Activated T-cell treated with anti-CD3 and anti-CD28 coated beads, Interleukin-2, amount 50 U/mL, for 1 hour (primary cell): ENCODE measurements around the gene DKK3.

Source experiments
- DNase-seq: peaks from one replicate; pipeline ENCODE4 v3.0.0-alpha.2; 2020

The DKK3 gene

DNA sequence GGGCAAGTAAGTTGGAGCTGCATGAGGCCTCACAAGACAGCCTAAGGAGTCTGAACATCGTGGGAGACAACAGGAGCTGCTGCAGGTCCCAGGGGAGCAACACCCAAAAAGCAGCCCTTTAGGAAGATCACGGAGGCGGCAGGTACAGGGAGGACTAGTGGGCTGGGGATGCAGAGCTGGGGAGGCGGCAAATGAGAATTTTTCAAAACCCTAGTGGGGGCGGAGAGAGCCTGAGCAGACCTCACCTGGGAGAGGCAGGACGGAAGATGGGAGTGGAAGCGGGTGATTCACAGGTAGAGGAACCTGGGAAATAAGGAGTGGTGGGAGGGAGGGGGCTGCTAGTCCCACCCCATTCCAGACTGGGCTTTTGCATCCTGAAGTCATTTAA, 42.1 kb downstream of the DKK3 start:
- DNase-seq, result no peak

DNA sequence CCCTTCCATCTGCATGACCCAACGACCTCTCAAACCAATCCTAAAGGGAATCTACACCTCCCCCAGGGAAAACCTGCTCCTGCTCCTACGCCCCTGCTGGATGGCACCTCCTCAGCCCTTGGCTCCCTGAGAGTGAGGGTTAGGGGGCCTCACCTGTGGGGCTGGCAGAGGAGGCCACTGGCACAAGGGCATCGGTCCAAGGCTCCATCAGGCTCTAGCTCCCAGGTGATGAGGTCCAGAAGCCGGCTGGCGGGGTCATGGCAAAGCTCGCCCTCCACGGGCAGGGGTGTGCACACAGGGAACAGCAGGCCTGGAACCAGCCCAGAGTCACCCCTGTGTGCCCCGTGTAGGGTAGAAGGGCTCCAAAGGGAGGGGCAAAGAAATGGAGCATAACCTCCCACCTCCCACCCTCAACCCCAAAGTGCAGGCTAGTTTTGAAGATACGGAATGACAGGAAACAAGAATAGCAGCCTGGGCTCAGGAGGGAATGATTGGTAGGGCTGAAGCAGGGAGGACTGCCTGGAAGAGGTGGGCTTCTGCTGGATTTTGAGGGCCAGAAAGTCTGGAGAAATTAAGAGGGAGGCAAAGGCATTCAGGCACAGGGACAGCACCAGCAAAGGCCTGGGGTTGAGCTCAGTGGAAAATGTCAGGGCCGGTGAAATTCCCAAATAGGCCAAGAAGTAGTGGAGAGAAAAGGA, 42.6 kb downstream of the DKK3 start:
- DNase-seq, result no peak

DNA sequence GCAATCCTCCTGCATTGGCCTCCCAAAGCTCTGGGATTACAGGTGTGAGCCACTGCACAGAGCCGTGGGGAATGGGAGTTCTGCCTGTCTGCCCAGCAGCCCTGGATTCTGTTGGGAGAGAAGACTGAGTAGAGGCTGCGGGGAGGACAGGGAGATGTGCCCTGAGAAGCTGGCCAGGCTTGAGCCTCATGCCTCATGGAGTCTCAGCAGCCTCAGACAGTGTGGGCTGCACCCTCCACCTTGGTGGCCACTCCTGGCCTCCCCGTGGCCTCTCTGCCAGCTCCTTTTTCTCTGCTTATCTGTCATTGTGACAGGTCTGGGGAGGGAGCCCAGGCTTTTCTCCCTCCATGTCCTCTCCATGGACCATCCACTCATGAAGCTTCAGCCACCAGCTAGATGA, 43.2 kb downstream of the DKK3 start:
- DNase-seq, result no peak

DNA sequence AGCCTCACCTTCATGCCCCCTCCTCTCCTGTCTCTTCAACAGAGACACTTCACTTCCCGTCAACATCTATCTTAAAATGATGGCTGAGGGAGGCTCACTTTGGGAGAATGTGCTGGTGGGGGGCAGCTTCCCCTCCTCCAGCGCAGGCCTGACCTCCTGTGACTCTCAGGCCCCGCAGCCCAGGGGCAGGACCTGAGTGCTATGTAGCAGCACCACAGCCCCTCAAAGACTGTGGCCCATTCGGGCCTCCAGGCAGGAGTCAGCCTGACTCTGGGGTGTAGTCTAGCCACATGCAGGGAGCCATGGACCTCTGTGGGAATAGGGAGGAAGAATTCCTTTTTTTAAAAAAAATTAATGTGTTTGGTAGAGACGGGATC, 43.7 kb downstream of the DKK3 start:
- no peak for DNase-seq

DNA sequence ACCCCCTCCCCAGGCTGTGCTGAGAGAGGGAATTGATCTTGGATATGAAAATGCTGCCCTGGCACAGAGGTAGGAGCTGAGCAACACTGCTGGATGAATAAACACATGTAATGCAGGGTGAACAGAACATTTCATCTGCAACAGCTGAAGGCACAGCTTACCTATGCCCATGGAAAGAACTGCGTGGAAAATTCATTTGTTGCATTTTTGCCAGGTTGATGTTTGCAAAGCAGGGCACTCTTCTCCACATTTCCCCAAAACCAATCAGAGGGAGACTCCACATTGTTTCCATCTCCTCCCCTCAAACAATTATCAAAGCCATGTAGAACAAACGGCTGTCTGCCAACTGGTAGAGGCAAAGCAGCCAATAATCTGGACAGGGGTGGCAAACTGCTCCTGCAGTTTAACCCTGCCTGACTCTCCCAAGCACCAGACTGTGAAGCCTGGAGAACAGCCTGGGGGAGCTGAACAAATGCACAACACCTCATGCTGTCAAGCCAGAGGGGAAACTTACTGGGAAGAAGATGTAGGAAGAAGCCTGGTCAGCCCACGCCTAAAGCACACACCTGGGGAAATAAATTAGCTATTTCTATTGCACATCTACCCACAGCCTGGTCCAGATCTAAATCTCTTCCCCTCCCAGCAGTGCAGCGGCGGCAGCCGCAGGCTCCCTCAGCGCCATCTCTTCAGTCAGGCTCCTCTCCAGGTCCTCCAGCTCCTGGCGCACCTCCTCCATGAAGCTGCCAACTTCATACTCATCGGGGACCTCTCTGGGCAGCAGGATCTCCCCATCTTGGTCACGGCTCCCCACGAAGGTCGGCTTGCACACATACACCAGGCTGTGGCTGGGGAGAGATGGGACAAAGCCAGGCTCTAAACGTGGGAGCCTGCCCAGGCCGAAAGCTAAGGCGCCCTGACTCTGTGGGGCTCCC, 44.3 kb downstream of the DKK3 start:
- no peak for DNase-seq

DNA sequence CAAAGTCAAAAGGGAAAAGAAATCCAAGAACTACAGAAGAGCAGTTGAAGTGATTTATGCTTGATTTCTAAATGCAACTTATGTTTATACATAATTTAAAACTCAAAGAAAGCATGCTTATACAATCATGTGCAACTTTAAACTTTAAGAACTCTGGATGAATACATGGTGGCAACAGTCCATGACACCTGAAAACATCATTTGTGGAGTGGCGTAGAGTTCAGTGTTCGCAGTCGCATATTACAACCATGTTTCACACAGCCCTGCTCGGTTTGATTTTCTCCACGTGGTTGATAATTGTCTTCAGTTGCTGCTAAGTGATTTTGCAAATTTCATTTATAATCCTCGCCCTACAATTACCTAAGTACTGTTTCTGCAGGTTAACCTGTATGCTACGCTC, 45.4 kb downstream of the DKK3 start:
- DNase-seq, result no peak

DNA sequence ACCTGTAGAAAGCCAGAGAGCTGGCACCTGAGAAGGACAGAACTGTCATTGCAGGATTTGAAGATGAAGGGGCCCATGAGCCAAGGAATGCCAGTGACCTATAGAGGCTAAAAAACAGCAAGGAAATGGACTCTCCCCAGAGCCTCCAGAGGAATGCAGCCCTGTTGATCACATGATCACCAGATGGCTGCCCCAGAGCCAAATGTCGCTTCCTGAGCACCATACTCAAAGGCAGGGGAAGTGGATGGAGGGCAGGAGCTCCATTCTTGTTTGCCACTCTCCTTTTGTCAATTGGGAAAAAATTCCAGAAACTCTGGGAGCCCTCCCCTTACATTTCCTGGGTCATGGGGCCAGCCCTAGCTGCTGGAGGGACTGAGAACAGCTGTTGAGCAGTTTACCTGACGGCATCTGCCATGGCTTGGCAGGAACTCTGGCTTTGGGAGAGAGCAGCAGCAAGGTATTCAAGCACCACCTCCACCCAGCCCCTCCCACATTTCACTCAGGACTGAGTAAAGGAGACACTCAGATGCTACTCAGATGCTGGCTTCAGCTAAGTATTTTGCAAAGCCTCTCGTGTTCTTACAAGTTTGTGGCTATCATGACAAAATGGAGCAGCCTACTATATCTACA, 46.9 kb downstream of the DKK3 start:
- DNase-seq, result no peak

DNA sequence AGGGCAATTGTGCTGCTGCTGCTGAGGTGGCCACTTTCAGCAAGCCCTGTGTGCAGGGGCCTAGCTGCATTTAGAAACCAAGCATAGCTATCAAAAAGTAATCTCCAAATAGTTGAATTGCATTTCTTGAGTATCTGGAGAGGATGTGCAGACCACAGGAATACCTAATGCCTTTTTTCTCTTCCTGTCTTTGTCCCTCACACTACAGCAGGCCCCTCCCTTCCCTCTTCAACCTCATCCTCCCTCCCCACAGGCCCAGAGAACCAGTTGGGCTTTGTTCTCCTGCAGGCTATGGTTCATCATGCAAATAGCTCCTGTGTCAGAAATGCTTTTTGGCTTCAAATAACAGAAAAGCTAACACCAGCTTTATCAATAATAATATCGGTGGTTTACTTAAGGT, 47.7 kb downstream of the DKK3 start:
- DNase-seq, result no peak

DNA sequence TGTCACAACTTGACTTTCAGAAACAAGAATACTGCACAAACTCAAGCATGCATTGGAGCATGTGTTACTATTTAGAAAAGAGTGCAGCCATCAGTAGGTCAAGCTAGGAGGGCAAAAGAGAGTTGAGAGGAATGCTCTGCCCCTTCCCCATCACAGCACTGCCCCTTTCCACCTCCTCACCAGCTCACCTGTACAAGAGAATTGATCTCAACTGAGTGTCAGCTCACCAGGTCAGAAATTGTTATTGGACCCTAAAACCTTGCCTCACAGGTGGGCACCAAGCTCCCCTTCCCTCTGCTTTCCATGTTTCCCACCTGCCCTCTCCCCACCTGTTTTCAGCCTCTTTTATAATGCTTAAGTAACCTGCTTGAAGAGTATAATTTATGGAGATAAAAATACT, 48.8 kb downstream of the DKK3 start:
- DNase-seq, result no peak

DNA sequence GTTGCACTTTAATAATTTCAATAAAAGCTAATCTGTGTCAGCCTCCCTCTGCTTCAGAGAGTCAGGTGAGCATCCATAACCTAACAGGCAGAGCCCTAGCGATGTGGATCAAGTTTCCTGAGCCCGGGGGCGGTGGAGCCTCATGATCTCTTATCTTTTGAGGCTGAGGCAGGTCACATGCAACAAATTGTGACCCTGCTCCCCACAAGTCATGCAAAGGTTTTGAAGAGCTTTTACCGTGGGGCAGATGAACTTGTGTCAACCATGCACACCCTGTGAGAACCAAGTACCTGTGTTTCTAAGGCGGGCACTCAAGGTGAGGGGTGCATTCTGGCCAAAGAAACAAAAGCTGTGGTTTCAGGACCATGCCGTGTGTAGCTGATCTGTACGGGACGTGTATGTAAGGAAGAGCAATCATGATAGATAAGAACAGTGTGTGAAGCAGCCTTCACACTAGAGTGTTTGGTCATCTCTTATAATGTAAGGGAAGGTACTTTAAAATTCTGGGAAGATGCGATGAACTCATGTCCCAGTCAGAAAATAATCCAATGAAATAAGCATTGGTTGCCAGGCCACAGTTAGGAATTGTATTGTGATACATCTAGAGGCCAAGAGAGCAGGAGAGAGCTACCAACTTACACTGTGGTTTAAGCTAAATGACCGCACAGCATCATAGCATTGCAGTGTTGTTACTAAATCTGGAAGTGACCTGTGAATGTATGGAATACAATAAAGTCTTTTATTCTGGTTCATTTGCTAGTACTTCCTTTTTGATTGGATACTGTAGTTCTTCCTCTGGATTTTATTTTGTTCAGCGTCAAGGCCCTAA, 49.8 kb downstream of the DKK3 start:
- DNase-seq, result no peak

DNA sequence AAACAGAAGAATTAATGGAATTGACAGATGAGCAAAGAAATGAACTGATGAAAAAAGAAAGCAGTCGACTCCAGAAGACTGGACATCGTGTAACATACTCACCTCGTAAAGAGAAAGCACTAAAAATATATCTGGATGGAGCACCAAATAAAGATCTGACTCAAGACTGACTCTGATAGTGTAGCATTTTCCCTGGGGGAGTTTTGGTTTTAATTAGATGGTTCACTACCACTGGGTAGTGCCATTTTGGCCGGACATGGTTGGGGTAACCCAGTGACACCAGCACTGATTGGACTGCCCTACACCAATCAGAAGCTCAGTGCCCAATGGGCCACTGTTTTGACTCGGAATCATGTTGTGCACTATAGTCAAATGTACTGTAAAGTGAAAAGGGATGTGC, 52.4 kb downstream of the DKK3 start:
- no peak for DNase-seq

DNA sequence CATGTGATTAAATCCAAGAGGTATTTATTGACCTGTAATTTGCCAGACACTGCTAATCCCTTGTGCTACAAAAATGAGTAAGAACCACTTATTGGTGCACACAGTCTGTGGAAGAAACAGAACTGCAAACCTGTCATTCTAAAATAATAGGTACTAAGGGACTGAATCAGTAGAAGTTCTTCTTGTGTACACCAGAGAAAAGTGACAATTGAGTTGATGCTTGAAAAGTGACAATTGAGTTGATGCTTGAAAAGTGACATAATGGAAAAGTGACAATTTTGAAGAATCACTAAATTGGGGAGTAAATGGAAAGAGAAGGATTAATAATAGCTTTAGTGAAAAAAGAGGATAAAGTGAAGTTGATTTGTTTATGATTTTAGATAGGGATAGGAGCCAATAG, 56.4 kb downstream of the DKK3 start:
- DNase-seq, result no peak

DNA sequence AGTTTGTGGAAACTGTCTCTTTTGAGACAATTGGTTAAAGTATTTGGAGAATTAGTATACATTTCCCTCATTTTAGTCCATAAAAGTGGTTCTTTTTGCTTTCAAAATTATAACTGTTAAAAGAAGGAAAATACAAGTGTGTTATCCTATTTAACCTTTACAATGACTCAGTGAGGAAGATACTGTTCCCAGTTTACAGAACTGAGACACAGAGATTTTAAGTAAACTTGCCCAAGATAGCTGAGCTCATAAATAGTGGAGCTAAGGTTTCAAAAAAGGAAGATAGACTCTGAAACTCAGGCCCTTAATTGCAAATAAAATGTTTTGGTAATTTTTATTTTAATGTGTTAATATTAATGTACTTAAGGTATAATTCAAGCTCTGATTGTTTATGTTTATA, 58.9 kb downstream of the DKK3 start:
- DNase-seq, result no peak

DNA sequence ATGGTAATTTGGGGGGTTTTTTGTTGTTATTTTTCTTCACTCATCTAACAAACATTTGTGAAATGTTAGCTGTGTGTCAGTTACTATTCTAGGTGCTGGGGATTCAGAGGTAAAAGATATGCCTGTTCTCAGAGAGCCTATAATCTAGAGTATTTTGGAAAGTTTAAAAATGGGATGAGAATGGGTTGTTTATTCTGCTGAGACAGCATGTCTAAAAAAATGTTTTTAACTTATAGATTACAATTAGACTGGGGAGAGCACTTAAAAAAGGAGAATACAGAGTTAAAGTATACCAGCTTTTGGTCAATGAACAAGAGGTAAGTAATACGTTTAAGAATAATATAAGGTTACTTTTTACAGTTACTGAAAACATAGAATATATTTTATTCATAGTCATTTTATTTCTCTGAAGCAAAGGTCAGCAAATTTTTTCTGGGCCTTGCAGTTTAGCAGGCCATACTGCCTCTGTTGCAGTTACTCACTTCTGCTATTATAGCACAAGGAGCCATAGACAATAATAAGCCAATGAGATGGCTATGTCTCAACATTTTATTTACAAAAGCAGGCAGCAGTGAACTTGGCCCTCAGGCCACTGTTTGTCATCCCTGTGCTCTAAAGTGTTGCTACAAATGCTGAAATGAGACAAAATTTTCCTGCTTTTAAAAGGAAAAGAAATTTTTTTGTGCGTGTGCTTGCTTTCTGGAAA, 60.0 kb downstream of the DKK3 start:
- DNase-seq, result no peak

DNA sequence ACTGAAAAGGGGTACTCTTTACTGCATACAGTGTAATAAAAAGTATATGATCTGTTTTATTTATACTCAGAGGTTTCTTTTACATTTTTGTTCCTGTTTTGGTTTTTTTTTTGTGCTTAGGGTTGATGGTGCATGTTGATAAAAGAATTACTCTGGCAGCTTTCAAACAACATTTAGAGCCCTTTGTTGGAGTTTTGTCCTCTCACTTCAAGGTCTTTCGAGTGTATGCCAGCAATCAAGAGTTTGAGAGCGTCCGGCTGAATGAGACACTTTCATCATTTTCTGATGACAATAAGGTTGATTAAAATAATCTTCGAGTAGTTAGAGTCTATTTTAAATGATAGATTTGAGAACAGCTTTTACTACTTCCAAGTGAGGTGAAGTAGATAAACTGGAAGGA, 60.6 kb downstream of the DKK3 start:
- DNase-seq, result no peak

DNA sequence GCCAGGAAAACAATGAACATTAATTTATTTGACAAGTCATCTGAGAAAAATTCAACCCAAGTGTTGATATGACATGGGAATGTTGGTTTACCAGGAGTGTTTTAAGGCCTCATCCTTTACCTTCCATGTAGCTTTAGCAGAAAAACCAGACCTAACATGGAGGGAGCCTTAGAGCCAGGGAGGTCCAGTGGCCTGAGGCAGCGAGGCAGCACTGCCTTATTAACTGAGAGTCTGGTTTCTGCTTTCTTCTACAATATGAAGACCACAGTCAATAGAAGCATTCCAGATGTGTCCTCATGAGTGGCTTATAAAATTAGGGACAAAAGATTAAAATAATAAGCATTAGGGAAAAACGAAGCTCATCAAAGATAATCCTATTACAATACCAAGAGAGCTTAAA, 61.5 kb downstream of the DKK3 start:
- DNase-seq, result no peak

DNA sequence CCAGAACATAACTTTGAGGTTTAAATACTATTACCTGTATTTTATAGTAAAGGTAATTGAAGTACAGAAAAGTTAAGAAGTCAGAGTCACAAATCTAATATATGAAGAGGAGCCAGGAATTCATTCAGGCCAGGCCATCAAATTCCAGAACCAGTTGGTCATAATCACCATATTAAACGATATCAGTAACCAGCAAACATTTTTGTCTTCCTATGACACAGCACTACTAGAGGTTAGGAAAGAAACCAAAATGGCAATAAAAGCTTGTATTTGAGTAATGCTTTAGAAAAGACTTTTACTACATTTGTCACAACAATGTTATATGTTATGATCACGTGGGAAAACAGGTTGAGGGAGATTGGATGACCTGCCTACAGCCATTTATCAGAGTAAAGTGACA, 62.2 kb downstream of the DKK3 start:
- DNase-seq, result no peak

DNA sequence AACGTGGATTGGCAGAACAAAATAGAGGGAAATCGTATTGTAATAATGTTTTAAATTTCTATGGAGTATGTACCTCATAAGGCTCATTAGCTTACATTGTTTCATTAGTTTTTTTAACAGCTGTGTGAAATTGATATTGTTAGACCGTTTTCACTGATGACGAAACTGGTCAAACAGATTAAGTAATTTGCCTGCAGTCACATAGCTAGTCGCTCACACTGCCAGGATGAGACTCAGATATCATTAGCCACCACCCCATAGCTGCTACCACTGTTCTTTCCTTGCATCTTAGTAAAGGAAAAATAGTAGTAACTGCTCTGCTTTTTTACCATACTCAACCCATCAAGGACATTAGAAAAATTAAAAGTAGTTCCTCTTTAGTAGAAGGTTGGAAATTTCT, 64.0 kb downstream of the DKK3 start:
- DNase-seq, result no peak

DNA sequence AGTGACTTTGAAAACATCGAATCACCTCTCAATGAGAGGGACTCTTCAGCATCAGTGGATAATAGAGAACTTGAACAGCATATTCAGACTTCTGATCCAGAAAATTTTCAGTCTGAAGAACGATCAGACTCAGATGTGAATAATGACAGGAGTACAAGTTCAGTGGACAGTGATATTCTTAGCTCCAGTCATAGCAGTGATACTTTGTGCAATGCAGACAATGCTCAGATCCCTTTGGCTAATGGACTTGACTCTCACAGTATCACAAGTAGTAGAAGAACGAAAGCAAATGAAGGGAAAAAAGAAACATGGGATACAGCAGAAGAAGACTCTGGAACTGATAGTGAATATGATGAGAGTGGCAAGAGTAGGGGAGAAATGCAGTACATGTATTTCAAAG, 65.8 kb downstream of the DKK3 start:
- DNase-seq, result no peak

DNA sequence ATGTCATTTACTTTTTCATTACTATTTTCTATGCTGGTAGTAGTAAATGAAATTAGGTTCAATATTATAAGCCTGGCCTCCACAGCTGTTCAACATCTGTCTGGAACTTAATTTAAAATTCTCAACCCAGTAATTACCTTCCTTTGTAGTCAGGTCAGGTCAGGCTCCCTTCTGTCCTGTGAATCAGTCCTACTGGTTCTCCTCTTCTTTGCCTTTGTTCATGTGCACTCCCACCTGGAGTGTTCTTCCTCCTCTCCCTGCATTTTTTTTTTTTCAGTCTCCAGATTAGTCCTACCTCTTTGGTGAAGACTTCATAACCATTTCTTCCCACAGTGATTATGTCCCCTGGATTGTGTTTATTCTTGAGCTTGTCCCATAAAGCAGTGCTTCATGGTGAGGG, 67.9 kb downstream of the DKK3 start:
- no peak for DNase-seq

DNA sequence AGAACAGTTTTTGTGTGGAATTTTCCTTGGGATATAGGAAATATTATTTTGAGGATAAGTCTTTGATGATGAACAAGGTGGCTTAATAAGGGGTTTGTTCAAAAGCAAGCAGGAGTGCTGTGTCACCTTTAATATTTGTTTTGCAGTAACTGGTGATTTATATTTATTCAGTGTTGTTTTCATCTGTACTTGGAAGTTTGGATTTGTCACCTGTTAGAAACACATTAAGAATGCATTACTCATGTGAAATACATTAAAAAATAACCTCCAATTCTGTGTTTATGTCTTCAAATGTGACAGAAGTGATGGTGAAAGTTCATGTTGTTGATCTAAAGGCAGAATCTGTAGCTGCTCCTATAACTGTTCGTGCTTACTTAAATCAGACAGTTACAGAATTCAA, 70.5 kb downstream of the DKK3 start:
- no peak for DNase-seq

DNA sequence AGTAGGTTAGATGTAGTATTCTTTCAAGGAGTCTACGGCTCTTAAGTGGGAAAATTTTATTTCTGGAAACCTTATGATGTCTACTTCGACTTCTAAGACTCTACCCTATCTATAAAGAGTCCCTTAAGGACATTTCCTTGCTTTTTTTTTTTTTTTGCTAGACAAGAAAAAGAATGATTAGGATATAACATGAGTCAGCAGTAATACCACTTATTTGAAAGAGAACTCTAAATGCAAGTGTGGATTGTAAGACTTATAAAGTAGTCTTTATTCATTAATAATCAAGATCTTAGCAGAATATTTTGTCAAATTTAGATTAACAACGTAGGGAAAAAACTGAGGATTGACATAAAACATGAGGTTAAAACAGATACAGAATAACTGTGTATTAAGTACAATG, 71.0 kb downstream of the DKK3 start:
- DNase-seq, result no peak

DNA sequence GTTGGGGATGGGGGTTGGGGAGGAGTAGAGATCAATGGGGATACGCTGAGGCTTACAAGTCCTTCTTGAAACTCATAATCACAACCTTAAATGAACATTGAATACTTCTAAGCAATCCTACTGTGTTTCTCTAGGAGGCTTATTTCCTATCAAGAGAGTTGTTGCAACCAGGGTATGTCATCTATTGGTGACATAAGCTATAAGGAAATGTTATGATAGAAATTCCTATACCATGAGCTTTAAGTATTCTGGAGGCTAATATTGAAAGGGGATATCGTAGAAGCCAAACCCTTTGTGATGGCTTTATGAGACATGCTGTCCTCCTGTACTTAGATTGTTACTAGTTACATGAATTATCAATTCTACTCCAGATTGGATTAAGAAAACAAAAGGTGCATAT, 72.9 kb downstream of the DKK3 start:
- no peak for DNase-seq
